GM12873 (cell line): ENCODE results near the gene RALGPS2.

ENCODE experiments used
- CTCF ChIP-seq: IDR thresholded peaks from 2 replicates; pipeline ENCODE4 v1.5.1; 2012; ENCODE audit warnings: low read depth, mild to moderate bottlenecking, moderate library complexity, low read length, control low read depth; ENCODE audit not compliant: insufficient read depth; ENCODE audit errors: missing control alignments

The RALGPS2 gene

GRCh38 chr1:178686407-178686806 is 38.6 kb upstream of the RALGPS2 start:
- no peak for TF ChIP-seq CTCF

- TF ChIP-seq CTCF, result no peak
Measured at GRCh38 chr1:178688244-178688643, 36.8 kb upstream of the RALGPS2 start.

- no peak for TF ChIP-seq CTCF
Measured at GRCh38 chr1:178689769-178690168, 35.3 kb upstream of the RALGPS2 start.

GRCh38 chr1:178690496-178690895 is 34.5 kb upstream of the RALGPS2 start:
- TF ChIP-seq CTCF, result no peak

- TF ChIP-seq CTCF, result no peak
Measured at GRCh38 chr1:178692564-178693327, 32.3 kb upstream of the RALGPS2 start.

GRCh38 chr1:178693366-178693765 is 31.7 kb upstream of the RALGPS2 start:
- TF ChIP-seq CTCF, result no peak

GRCh38 chr1:178694923-178695525 is 30.0 kb upstream of the RALGPS2 start:
- no peak for TF ChIP-seq CTCF
